ENCODE measurements around the gene CFDP1.

DNA sequence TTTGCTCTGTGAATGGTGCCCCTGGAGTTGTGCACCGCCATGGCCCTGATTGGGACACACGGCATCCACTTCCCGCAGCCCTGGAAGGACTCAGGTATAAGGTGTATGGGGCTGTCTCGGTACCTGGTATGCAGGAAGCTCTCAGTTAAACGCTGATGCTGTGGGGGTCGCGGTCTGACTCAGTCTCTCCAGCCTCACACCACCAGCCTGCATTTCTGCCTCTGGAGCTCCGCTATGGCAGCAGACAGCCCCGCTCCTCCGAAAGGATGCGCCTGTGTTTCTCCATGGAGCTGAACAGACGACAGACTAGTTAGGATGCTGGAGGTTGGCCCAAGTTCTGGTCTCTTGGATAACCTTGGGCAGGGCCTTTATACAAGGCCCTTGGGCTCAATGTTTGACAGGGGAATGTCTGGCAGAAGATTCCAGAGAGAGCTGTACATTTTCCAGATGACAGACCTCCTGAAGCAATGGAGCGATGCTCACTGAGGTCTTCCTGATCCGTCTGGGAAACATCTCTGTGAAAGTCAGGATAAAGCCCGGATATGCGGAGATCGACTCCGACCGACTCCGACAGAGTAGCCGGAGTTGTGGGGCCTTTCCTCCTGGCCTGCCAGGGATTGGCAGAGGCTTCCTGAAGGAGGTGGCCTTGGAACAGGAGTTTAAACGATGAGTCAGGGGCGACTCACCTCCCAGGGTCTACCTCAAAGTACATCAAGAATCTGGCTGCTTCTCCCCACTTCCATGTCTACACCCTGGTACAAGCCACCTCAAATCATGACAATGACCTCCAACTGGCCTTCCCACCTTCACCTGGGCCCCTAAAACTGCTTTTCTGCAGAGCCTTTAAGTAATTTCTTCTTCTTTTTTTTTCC lies 160.0 kb downstream of the CFDP1 start:
- TF ChIP-seq GATA3 (IDR thresholded peaks at IDR 0.05; ENCODE audit: low read depth, low read length) (no peak), GATA2 (IDR thresholded peaks at IDR 0.05; ENCODE audit: low read depth, low read length) (no peak)
